ENCODE data around the gene SPAG17. TPM values are rescaled to one million over a fixed set of nuclear protein-coding genes. Genes with fewer than 3 reads are reported as not detected.
A peak's percentile ranks its signal among the peaks of the same experiment; 100 is the strongest.

The SPAG17 gene
- total RNA-seq, 1 donor from 2014 or later, result 1.9 TPM

- Mint-ChIP-seq H3K27ac (ENCODE audit: unreplicated experiment) (no peak overlapping the region), H3K4me3 (ENCODE audit: unreplicated experiment) (no peak overlapping the region), H3K9me3 (ENCODE audit: unreplicated experiment) (no peaks in the 10 kb centered on the region), H3K4me1 (ENCODE audit: low read depth, unreplicated experiment) (peaks cover 1% of the 10 kb centered on the region), H3K27me3 (ENCODE audit: low read depth, unreplicated experiment) (no peaks in the 10 kb centered on the region), H3K36me3 (ENCODE audit: low read depth, unreplicated experiment) (no peaks in the 10 kb centered on the region)
- no peaks in the 10 kb centered on the region for H3K4me1 ChIP-seq (ENCODE audit: insufficient read depth, low read length)
- no peak overlapping the region for H3K4me2 ChIP-seq (ENCODE audit: low read length)
- no peak for DNase-seq (ENCODE audit: low read depth)
- peaks cover 49% of the 10 kb centered on the region for H3K79me2 ChIP-seq (ENCODE audit: insufficient read depth, low read length)
- no peak overlapping the region for H2AFZ ChIP-seq (ENCODE audit: low read depth, low read length)
- no peak for FAIRE-seq
- H3K9ac ChIP-seq (ENCODE audit: low read length), result no peak overlapping the region
- H4K20me1 ChIP-seq (ENCODE audit: insufficient read depth, low read length), result peaks cover 38% of the 10 kb centered on the region
- TF ChIP-seq CTCF (IDR thresholded peaks at IDR 0.05; ENCODE audit: insufficient read depth, low read depth, low read length), result no peak
- no peak for TF ChIP-seq EZH2 (IDR thresholded peaks at IDR 0.05; ENCODE audit: insufficient read depth, low read length)
- H3K27ac ChIP-seq (ENCODE audit: low read depth, low read length), result no peak overlapping the region
- H3K4me3 ChIP-seq (ENCODE audit: insufficient read depth, low read depth, low read length), result no peak overlapping the region
- H3K27me3 ChIP-seq (ENCODE audit: insufficient read depth, low read length), result no peaks in the 10 kb centered on the region
- H3K36me3 ChIP-seq (ENCODE audit: insufficient read depth, low read length), result peaks cover 9% of the 10 kb centered on the region
- H3K9me3 ChIP-seq (ENCODE audit: insufficient read depth, low read depth, low read length), result no peaks in the 10 kb centered on the region
Observed at GRCh38 chr1:117921991-117922390, 263.0 kb downstream of the SPAG17 start.

GRCh38 chr1:117919376-117919775, 265.7 kb downstream of the SPAG17 start:
- Histone ChIP-seq H3K27me3 (ENCODE audit: insufficient read depth, low read length) (no peaks in the 10 kb centered on the region), H3K36me3 (ENCODE audit: insufficient read depth, low read length) (peaks cover 13% of the 10 kb centered on the region), H3K4me3 (ENCODE audit: insufficient read depth, low read depth, low read length) (no peak overlapping the region), H2AFZ (ENCODE audit: low read depth, low read length) (no peak overlapping the region), H3K9ac (ENCODE audit: low read length) (no peak overlapping the region), H3K4me1 (ENCODE audit: insufficient read depth, low read length) (no peaks in the 10 kb centered on the region), H3K9me3 (ENCODE audit: insufficient read depth, low read depth, low read length) (no peaks in the 10 kb centered on the region), H4K20me1 (ENCODE audit: insufficient read depth, low read length) (peaks cover 23% of the 10 kb centered on the region), H3K79me2 (ENCODE audit: insufficient read depth, low read length) (peaks cover 27% of the 10 kb centered on the region), H3K4me2 (ENCODE audit: low read length) (no peak overlapping the region), H3K27ac (ENCODE audit: low read depth, low read length) (no peak overlapping the region)
- no peaks in the 10 kb centered on the region for H3K27me3 Mint-ChIP-seq (ENCODE audit: low read depth, unreplicated experiment)
- H3K4me1 Mint-ChIP-seq (ENCODE audit: low read depth, unreplicated experiment), result peaks cover 1% of the 10 kb centered on the region
- FAIRE-seq (no peak), DNase-seq (ENCODE audit: low read depth) (no peak)
- no peaks in the 10 kb centered on the region for H3K36me3 Mint-ChIP-seq (ENCODE audit: low read depth, unreplicated experiment)
- H3K9me3 Mint-ChIP-seq (ENCODE audit: unreplicated experiment), result no peaks in the 10 kb centered on the region
- TF ChIP-seq CTCF (IDR thresholded peaks at IDR 0.05; ENCODE audit: insufficient read depth, low read depth, low read length), result no peak
- TF ChIP-seq EZH2 (IDR thresholded peaks at IDR 0.05; ENCODE audit: insufficient read depth, low read length), result no peak
- H3K4me3 Mint-ChIP-seq (ENCODE audit: unreplicated experiment), result no peak overlapping the region
- no peak overlapping the region for H3K27ac Mint-ChIP-seq (ENCODE audit: unreplicated experiment)

- Histone ChIP-seq H3K79me2 (ENCODE audit: insufficient read depth, low read length) (no peaks in the 10 kb centered on the region), H3K36me3 (ENCODE audit: insufficient read depth, low read length) (peaks cover 30% of the 10 kb centered on the region), H3K4me2 (ENCODE audit: low read length) (no peak overlapping the region), H2AFZ (ENCODE audit: low read depth, low read length) (no peak overlapping the region), H4K20me1 (ENCODE audit: insufficient read depth, low read length) (no peaks in the 10 kb centered on the region), H3K9ac (ENCODE audit: low read length) (no peak overlapping the region), H3K27me3 (ENCODE audit: insufficient read depth, low read length) (no peaks in the 10 kb centered on the region), H3K9me3 (ENCODE audit: insufficient read depth, low read depth, low read length) (no peaks in the 10 kb centered on the region), H3K4me1 (ENCODE audit: insufficient read depth, low read length) (no peaks in the 10 kb centered on the region), H3K27ac (ENCODE audit: low read depth, low read length) (no peak overlapping the region), H3K4me3 (ENCODE audit: insufficient read depth, low read depth, low read length) (no peak overlapping the region)
- Mint-ChIP-seq H3K27ac (ENCODE audit: unreplicated experiment) (no peak overlapping the region), H3K4me1 (ENCODE audit: low read depth, unreplicated experiment) (no peaks in the 10 kb centered on the region), H3K27me3 (ENCODE audit: low read depth, unreplicated experiment) (no peaks in the 10 kb centered on the region), H3K36me3 (ENCODE audit: low read depth, unreplicated experiment) (no peaks in the 10 kb centered on the region), H3K4me3 (ENCODE audit: unreplicated experiment) (no peak overlapping the region), H3K9me3 (ENCODE audit: unreplicated experiment) (no peaks in the 10 kb centered on the region)
- TF ChIP-seq CTCF (IDR thresholded peaks at IDR 0.05; ENCODE audit: insufficient read depth, low read depth, low read length), result no peak
- TF ChIP-seq EZH2 (IDR thresholded peaks at IDR 0.05; ENCODE audit: insufficient read depth, low read length), result no peak
- peak; percentile 66 for FAIRE-seq
- DNase-seq (ENCODE audit: low read depth), result no peak
Observed at GRCh38 chr1:117911051-117911450, 274.0 kb downstream of the SPAG17 start.

Data from astrocyte (in vitro differentiated cells and primary cell).